Stimulated activated CD8-positive, alpha-beta memory T cell treated with anti-CD3 and anti-CD28 coated beads, Interleukin-7, amount 100 ng/mL, for 4 hours (primary cell): ENCODE data around the gene MPZL2.

Experiments
- DNase-seq, 2 donors: peaks; one replicate each; pipeline ENCODE4 v3.0.0-alpha.2; 2020; ENCODE audit warnings: low read depth in 2 of 2

MPZL2 gene

DNA sequence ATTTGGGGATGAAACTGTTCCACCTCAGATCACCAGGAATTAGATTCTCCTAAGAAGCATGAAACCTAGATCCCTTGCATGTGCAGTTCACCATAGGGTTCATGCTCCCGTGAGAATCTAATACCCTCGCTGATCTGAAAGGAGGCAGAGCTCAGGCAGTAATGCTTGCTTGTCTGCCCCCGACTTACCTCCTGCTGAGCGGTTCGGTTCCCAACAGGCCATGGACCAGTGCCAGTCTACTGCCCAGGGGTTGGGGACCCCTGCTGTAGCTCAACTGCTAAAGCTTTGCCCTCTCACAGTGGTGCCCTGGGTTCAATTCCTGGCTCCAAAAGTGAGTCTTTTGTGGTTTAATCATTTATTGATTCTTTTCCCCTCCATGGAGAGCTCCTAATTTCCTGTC, 42.7 kb downstream of the MPZL2 start:
- no peak for DNase-seq

DNA sequence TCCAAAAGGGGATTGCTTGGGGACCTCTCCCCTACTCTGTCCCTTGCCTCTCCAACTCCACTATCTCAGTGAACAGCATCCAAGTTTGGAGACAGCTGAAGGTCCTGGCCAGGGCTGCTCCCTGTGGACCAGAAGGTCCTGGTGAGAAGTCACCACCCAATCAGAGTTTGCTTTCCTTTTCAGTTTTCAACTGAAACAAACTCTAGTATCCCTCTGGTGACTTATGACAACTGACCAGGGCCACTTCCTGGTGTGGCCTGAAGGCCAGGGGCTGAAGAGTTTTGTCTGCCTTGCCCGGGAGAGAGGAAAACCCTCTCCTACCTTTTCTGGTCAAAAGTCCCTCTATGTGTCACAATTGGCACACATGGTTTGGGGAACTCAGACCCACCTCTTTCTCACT, 44.4 kb downstream of the MPZL2 start:
- DNase-seq: no peak

DNA sequence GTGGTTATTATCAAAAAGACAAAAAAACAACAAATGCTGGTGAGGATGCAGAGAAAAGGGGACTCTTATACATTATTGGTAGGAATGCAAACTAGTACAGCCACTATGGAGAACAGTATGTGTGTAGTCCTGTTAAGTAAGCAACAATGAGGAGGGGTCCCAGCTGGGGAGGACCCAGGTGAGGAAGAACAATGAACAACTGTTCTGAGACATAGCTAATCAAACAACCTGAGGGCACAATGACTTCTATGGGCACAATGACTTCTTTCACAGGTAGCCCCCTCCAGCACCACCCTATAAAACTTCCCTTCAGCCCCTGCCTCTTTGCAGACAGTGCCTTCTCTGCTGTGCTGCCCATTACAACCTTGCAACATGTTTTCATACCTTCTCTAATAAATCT, 44.9 kb downstream of the MPZL2 start:
- no peak for DNase-seq

DNA sequence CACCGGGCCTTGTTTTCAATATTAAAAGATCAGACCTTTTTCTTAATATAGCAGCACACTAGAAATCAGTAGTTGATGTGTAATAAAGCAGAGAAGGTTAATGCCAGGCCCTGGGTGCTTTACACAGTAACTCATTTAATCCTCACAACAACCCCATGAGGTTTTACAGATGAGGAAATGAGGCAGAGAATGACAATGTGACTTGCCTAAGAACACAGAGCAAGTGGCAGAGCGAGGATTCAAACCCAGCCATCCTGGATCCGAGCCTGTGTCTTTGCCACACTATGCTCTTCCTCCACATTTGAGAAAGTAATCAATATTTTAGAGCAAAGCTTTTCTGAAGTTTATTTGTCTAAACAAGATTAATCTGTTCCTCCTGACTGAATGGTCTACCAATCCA, 46.5 kb downstream of the MPZL2 start:
- no peak for DNase-seq

DNA sequence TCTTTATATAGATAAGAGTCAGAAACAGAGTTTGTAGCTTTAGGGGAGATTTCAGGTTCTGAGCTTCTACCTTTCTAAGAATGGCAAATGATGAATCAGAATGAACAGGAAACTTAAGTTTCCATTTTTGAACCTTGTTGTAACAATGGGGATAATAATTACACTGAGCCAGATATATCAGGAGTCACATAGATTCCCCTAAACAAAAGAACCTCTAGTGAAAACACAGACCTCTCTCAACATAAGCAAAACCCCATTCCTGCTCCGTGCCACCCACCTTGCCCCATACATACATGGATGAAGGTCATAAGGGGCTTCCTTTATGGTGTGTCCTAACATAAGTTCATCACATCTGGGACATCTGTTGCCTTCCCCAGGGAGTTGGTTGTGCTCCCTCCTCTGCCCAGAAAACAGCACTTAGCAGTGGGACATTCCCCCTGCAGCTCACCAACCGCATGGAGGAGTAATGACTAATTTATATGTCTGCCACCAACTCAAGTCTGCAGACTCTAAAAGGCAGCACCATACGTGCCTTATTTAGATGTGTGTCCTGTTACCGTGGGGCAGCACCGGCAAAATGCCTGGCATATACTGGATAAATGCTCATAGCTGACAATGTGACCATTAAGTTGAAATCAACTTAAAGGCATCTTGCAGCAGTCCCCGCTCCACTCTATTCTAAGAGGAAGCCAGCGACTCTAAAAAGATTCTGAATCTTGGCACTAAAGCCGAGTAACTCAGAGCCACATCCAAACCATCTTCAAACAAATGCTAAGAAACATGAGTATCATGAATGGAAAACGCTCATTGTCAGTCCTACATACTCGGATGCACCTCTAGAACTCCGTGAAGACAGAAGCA, 47.2 kb downstream of the MPZL2 start:
- DNase-seq: peak in 1 of 2 donors; percentile 41

DNA sequence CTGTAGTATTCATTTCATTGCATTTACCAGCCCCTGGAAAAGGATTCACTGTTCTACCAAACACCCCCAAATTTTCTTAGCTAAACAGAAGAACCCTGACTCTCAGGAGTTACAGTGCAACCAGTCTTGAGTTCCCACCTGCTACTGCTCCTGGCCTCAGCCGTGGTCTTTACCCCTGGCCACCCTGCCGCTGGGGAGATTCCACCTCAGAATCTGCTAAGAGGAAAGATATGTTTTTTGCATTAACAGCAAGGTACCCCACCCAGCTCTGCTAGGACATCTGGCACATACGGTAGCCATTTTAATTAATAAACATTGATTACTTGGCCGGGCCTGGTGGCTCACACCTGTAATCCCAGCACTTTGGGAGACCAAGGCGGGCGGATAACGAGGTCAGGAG, 48.3 kb downstream of the MPZL2 start:
- DNase-seq: no peak

DNA sequence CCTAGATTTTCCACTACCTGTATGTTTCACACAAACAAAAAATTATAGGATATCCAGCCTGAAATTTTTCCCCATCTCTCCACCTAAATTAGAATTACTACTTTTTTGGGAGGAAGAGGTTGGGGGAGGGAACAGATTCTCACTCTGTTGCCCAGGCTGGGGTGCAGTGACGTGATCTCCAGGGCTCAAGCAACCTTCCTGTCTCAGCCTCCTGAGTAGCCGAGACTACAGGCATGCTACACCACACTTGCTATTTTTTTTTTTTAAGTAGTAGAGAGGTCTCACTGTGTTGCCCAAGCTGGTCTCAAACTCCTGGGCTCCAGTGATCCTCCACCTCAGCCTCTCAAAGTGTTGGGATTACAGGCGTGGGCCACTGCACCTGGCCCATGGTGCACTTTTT, 48.8 kb downstream of the MPZL2 start:
- no peak for DNase-seq

DNA sequence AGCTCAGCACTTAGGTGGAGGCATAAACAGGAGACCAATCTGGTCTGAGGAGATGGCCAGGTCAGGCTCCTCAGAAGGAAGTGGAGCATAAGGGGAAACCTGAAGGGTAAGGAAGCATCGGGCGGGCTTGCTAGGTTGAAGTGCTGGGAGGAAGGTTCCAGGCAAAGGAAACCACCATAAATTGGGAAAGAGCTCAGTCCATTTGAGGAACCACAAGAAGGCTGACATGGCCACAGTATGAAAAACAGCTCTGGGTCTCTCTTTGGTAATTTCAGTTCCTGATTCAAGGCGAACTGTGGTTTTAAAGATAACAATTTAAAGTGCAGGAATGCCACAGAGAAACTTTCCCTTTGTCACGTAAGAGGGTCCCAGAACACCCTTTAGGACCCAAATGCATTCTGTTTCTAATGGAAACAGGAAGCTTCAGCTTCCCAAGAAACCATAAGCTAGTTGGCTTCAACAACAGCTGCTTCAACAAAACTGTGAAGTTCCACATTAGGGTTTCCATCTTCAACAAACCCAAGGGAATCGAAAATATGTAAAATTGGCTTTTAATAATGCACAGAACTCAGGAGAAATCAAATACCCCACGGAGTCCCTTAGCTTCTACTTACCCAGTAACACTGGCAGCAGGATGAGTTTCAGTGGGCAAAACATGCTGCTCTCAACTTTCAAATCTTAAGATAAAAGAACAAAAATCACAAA, 49.7 kb downstream of the MPZL2 start:
- DNase-seq: no peak

DNA sequence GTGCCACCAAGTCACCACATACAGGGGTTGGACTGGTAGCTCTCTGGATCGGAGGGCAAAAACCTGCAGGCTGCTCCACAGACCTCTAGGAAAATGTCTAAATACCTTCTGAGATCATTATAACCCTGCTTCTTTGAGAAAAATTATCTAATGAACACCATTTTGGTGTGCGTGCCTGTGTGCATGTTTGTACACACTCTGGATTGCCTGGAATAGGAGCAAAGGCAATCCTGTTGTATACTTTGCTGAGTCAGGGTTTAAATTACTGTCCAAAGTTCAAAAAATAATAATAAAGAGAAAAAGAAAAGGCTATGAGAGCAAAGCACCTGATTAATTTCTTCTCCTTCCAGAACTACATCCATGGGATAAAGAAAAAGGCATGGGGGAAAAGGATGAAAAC, 50.3 kb downstream of the MPZL2 start:
- no peak for DNase-seq

DNA sequence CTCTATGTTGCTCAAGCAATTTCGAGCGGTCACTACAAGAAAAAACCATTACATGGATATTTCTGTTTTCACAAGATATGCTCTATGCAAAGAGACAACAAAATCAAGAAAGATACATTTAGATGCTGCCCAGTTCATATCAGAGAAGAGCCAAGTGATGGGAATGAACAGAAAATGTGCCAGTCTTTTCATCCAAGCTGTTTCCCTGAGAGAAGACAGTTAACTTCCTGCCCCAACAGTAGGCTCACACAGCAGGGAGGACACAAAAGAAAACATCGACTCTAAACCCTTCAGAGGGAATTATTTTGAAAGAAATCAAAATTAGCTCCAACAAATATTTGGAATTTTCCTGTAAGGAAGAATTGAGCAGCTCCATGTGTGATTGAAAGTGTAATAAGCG, 50.9 kb downstream of the MPZL2 start:
- DNase-seq: no peak

DNA sequence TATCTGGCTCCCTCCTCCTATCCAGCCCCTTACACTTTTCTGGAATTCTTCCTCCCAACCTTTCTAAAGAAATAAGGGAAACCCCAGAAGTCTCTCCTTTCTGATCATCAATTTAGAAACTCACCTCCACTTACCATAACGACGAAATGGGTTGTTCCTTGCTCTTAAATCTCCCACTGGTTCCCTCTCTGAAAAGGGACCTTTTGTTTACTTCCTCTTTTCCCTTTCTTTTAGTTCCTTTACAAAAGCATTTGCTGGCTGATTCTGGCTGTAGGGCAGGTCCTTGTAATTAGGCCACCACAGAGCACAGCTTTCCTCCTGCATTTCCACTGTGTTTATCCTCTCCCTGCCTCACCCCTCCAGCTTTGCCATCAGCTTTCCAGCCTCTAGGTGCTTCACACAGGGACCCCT, 51.3 kb downstream of the MPZL2 start:
- DNase-seq: no peak

DNA sequence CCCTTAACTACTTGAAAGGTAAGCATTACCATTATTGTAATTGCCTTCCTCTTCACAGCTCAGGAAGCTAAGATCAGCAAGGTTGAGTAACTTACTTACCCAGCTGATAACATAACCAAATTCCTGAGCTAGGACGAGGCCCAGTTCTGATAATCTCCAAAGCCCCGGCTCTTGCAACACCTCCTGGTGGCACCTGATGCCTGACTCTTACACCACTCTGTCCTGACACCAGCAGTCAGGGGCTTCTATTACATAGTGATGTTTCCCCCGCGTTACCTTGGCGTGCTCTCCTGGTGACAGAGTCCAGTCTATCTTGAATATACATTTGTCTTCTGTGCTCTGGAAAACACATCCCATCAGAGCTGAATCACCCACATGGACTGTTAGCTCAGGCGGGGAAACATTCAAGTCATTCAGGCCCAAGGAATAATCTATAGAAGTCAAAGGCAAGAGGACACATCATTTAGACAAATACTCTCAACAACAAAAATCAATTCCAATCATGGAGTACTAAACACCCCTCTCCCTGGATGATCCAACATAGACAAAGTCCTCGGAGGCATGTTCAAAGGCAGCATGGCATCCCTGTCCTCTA, 51.9 kb downstream of the MPZL2 start:
- DNase-seq: no peak

DNA sequence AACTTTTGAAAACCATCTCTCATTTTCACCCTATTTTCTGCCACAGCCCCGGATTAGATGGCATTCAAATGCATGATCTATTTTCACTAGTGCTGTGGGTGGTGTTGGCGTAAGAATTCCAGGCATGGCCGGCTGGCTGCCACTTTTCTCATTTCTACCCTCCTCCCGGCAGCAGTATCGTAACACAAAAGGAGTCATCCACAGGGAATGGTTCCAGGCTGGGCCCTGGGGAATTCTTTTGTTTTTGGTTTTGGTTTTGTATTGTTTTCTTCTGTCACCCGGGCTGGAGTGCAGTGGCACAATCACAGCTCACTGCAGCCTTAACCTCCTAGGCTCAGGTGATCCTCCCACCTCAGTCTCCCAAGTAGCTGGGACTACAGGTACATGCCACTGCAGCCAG, 53.1 kb downstream of the MPZL2 start:
- no peak for DNase-seq

DNA sequence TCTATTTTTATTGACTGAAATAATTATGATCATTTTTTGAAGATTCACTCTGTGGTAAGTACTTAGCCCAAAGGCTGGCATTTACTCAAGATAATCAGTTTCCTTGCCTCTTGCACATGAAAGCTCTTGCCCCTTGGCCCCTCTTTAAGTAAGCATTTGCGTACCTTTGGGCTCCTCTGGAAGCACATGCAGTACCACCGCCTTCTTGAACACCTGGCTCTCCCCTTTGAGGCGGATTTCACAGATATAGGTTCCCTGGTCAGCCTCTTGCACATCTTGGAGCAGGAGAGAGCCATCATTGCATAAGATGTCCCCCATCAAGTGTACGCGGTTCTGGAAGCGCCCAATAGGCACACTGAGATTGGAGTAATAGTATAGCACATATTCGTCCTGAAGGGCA, 53.8 kb downstream of the MPZL2 start:
- DNase-seq: no peak

DNA sequence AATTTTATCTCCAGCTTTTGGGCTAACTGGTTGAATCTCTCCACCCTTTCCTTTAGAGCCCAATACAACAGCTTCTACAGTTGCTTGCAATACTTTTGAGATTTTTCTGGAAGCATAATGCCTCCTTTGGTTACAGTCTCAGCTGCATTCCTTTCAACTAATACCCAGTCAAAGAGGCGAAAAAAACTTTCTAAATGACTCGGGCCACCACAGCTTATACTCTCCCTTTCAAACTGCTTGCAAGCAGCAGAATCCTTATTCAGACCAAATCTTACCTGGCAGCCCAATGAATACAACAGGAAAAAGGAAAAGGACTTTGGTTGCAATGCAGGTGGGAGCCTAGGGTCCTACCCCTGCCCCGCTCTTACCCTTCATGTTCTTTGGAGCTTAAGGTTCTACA, 55.1 kb downstream of the MPZL2 start:
- DNase-seq: no peak

DNA sequence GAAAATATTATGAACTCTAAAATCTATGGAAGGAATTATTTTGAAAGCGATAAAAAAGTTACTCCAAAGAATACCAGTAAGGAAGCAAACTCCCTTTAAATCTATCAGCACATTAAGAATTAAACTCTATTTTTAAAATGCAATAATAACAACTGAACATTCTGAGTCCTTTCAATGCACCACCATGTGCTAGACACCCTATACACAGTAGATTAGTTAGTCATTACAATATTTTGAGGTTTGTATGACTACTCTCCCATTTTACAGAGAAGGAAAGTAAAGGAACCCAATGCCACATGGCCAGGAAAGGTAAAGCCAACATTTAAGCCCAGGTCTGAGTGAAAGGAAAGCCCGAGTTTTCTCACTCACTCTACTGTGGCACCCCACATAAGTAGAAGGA, 57.0 kb downstream of the MPZL2 start:
- no peak for DNase-seq

DNA sequence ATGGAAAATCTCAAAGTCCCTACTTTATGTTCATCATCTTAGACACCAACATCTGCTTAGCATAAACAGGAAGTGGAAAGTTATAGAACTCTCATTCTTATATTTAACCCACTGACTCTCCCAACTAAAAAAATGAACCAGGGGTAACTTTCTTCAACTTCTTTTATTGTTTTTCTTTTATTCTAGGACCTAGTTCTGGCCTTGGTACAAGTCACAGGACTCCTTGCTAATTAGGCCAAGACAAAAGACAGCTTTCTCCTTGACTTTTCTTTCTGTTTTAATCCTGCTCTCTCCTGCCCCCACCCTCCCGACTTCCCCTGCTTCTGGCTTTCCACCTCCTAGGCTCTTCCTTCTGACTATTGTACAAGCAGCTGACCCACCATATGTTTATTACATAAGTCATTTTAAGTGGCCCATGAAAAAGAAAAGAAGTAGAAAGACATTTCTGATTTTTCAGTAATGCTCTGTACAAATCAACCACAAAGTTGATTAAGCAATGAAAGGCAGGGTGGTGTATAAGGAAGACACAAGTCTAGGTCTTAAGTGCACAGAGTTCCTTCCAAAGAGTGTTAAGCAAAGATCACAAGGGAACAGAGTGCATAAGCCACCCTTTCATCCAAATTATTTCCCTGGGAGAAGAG, 57.6 kb downstream of the MPZL2 start:
- no peak for DNase-seq

DNA sequence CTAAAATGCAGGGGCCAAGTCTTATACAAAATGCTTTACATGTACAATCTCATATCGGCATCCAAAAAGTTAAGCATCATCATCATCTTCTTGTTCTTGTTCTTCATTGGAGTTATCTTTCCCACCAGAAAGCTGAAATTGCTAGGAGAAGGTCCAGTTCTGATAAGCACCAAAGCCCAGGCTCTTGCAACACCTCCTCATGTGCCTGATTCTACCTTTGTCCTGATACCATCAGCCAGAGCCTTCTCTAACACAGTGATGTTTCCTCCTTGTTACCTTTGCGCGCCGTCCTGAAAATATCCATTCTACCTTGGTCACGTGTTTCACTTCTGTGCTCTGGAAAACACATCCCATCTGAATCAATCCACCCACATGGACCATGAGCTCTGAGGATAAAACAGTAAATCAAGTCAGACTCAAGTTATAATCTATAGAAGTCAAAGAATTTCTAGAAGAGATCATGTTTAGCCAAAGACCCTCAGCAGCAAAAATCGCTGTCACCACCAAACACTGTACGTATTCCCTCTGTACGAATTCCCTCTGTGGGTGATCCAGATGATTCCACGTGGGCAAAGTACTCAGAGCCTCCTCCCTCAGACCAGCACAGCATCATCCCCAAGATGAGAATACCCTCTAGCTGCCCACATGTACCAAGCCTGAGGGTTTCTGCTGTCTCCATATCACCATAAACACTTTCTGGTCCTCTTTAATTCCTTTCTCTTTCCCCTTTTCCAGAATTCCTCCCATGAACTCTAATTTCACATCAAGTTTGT, 58.3 kb downstream of the MPZL2 start:
- DNase-seq: no peak
